SK-N-SH (cell line): ENCODE measurements around the gene S100A5. TPM values are rescaled to one million over a fixed set of nuclear protein-coding genes. Genes with fewer than 3 reads are reported as not detected.
A peak's percentile ranks its signal among the peaks of the same experiment; 100 is the strongest.

Experiments used
- CTCF ChIA-PET: fragments of 300-600, 350-600 bp; formaldehyde crosslinking; extraction: SDS; loops from one replicate; lab custom pipeline; 2021; lab: Yijun Ruan, JAX
- POLR2A ChIA-PET: fragments of 350-600 bp; sonication (Branson Sonifier 250); formaldehyde crosslinking; extraction: SDS; loops from one replicate; lab custom pipeline; 2020; ENCODE audit warnings: antibody characterized with exemption, inconsistent platforms; lab: Yijun Ruan, JAX
- DNase-seq: peaks from one replicate; pipeline ENCODE4 v3.0.0; 2012
- H2AFZ ChIP-seq: fragments of 200-600 bp; sonication (generic); 2 replicates; pipeline ENCODE4 v1.8.1; 2016; ENCODE audit warnings: antibody characterized with exemption, mild to moderate bottlenecking, low read depth
- H3F3A ChIP-seq: fragments of 200-600 bp; sonication (generic); replicated peaks from 2 replicates; pipeline ENCODE3; 2016; ENCODE audit warnings: antibody characterized with exemption, mild to moderate bottlenecking; ENCODE audit not compliant: insufficient read depth
- H3K27ac ChIP-seq, 2 experiments: fragments of 200-500 bp in 1 of 2; fragments of 200-600 bp in 1 of 2; sonication (Bioruptor generic) in 1 of 2; sonication (generic), shearing (Covaris generic) in 1 of 2; 2 replicates each; pipeline versions ENCODE4 v1.5.1 to v1.6.1; 2014 to 2016; ENCODE audit warnings: low read depth in 2 of 2, inconsistent platforms in 1 of 2, low read length in 1 of 2, mild to moderate bottlenecking in 1 of 2, mixed read lengths in 1 of 2
- H3K27me3 ChIP-seq: fragments of 200-600 bp; sonication (generic), shearing (Covaris generic); 2 replicates; pipeline ENCODE4 v1.6.1; 2016; ENCODE audit warnings: mixed run types; ENCODE audit not compliant: insufficient read depth
- H3K36me3 ChIP-seq, 2 experiments: fragments of 200-500 bp in 1 of 2; fragments of 200-600 bp in 1 of 2; sonication (Bioruptor generic) in 1 of 2; sonication (generic) in 1 of 2; replicated peaks in 1 of 2; 2 replicates each; pipeline versions ENCODE3 to v1.5.1; 2014 to 2016; ENCODE audit warnings: low read length in 1 of 2, mild to moderate bottlenecking in 1 of 2; ENCODE audit not compliant: insufficient read depth in 2 of 2, control insufficient read depth in 1 of 2
- H3K4me1 ChIP-seq, 2 experiments: fragments of 200-500 bp in 1 of 2; fragments of 200-600 bp in 1 of 2; sonication (Bioruptor generic) in 1 of 2; sonication (generic), shearing (Covaris generic) in 1 of 2; 2 replicates each; pipeline versions ENCODE4 v1.5.1 to v1.6.1; 2014 to 2016; ENCODE audit warnings: low read depth in 1 of 2, low read length in 1 of 2, mixed run types in 1 of 2; ENCODE audit not compliant: insufficient read depth in 2 of 2, control insufficient read depth in 1 of 2
- H3K4me2 ChIP-seq: fragments of 200-600 bp; sonication (generic), shearing (Covaris generic); 2 replicates; pipeline ENCODE4 v1.6.1; 2017; ENCODE audit warnings: mixed run types
- H3K4me3 ChIP-seq, 2 experiments: fragments of 200-500 bp in 1 of 2; fragments of 200-600 bp in 1 of 2; sonication (Bioruptor generic) in 1 of 2; sonication (generic), shearing (Covaris generic) in 1 of 2; 2 replicates each; pipeline versions ENCODE4 v1.5.1 to v1.8.1; 2014 to 2016; ENCODE audit warnings: low read depth in 2 of 2, inconsistent platforms in 1 of 2, low read length in 1 of 2, mild to moderate bottlenecking in 1 of 2, mixed read lengths in 1 of 2, moderate library complexity in 1 of 2
- H3K79me2 ChIP-seq: fragments of 200-600 bp; sonication (generic); 2 replicates; pipeline ENCODE4 v1.8.1; 2017; ENCODE audit warnings: mild to moderate bottlenecking; ENCODE audit not compliant: insufficient read depth
- H3K9ac ChIP-seq: fragments of 200-600 bp; sonication (generic); 2 replicates; pipeline ENCODE4 v1.6.1; 2017; ENCODE audit warnings: mixed run types
- H3K9me2 ChIP-seq: fragments of 200-600 bp; sonication (generic); 2 replicates; pipeline ENCODE4 v1.6.1; 2017; ENCODE audit warnings: mixed run types
- H3K9me3 ChIP-seq: fragments of 200-600 bp; sonication (generic); 2 replicates; pipeline ENCODE4 v1.6.1; 2017; ENCODE audit warnings: mixed run types, mild to moderate bottlenecking, moderate library complexity
- H4K20me1 ChIP-seq: fragments of 200-600 bp; sonication (generic); 2 replicates; pipeline ENCODE4 v1.6.1; 2017; ENCODE audit warnings: mild to moderate bottlenecking, mixed run types; ENCODE audit not compliant: insufficient read depth
- EP300 ChIP-seq, 2 experiments: IDR thresholded peaks; 2 replicates each; pipeline versions ENCODE4 v1.4.0 to v1.6.1; 2012; ENCODE audit warnings: borderline replicate concordance in 1 of 2, low read depth in 1 of 2, low read length in 1 of 2
- FOSL2 ChIP-seq: IDR thresholded peaks from 2 replicates; pipeline ENCODE4 v1.4.0; 2012; ENCODE audit warnings: low read depth, mild to moderate bottlenecking, moderate library complexity, borderline replicate concordance
- FOXJ3 ChIP-seq: sonication (generic); formaldehyde crosslinking; IDR thresholded peaks from 2 replicates; pipeline ENCODE4 v1.5.1; 2020; ENCODE audit warnings: mild to moderate bottlenecking, missing genetic modification reagents
- GABPA ChIP-seq: IDR thresholded peaks from 2 replicates; pipeline ENCODE4 v1.4.0; 2012; ENCODE audit warnings: low read depth, mild to moderate bottlenecking
- GATA2 ChIP-seq: sonication (generic); formaldehyde crosslinking; IDR thresholded peaks from 2 replicates; pipeline ENCODE4 v1.5.0; 2020; ENCODE audit warnings: mild to moderate bottlenecking, missing genetic modification reagents
- JUND ChIP-seq: IDR thresholded peaks from 2 replicates; pipeline ENCODE4 v1.4.0; 2012
- MXI1 ChIP-seq: IDR thresholded peaks from 2 replicates; pipeline ENCODE4 v1.6.1; 2012; ENCODE audit warnings: mild to moderate bottlenecking, low read depth, low read length, improper control_type of control experiment
- NRF1 ChIP-seq: IDR thresholded peaks from 2 replicates; pipeline ENCODE4 v1.6.1; 2012; ENCODE audit warnings: low read depth, mild to moderate bottlenecking, low read length
- RAD21 ChIP-seq: IDR thresholded peaks from 2 replicates; pipeline ENCODE4 v1.6.1; 2012; ENCODE audit warnings: mild to moderate bottlenecking, low read length
- RFX5 ChIP-seq: IDR thresholded peaks from 2 replicates; pipeline ENCODE4 v1.6.1; 2012; ENCODE audit warnings: mild to moderate bottlenecking, improper control_type of control experiment, low read length
- SIN3A ChIP-seq: IDR thresholded peaks from 2 replicates; pipeline ENCODE4 v1.6.1; 2012; ENCODE audit warnings: low read depth, mild to moderate bottlenecking, low read length, moderate library complexity, borderline replicate concordance
- TEAD4 ChIP-seq: IDR thresholded peaks from 2 replicates; pipeline ENCODE4 v1.4.0; 2012; ENCODE audit warnings: mild to moderate bottlenecking, borderline replicate concordance; ENCODE audit not compliant: insufficient read depth
- WGBS: methylation state at CpG from one replicate; pipeline ENCODE4 v1.1.6; 2017; ENCODE audit warnings: low lambda C conversion rate; 5-methylcytosine and 5-hydroxymethylcytosine counted together
- polyA plus RNA-seq, 3 experiments: library from polyadenylated mRNA; depleted of rRNA; stranded (reverse); fragments of >200 nt; gene quantifications; 2 replicates each; pipeline ENCODE4 v1.2.3, GENCODE V29; 2012
- TF ChIP-seq, protein P1 (sequence below): fragments of 150-350 bp; IDR thresholded peaks from 2 replicates; pipeline ENCODE4 v1.6.1; 2017; ENCODE audit warnings: antibody characterized with exemption, low read length, low read depth, borderline replicate concordance
- TF ChIP-seq, protein P2 (sequence below): IDR thresholded peaks from 2 replicates; pipeline ENCODE4 v1.4.0; 2012; ENCODE audit warnings: low read depth
- TF ChIP-seq, protein P3 (sequence below): IDR thresholded peaks from 2 replicates; pipeline ENCODE4 v1.4.0; 2012; ENCODE audit warnings: low read depth, borderline replicate concordance
- TF ChIP-seq, protein P4 (sequence below): IDR thresholded peaks from 2 replicates; pipeline ENCODE4; 2012
- TF ChIP-seq, protein P5 (sequence below): fragments of 200-600 bp; sonication (generic); IDR thresholded peaks from 2 replicates; pipeline ENCODE4 v1.6.1; 2017; ENCODE audit warnings: antibody characterized with exemption, mild to moderate bottlenecking, moderate library complexity
- TF ChIP-seq, protein P6 (sequence below): IDR thresholded peaks from 2 replicates; pipeline ENCODE4 v1.6.1; 2012; ENCODE audit warnings: mild to moderate bottlenecking, low read depth, low read length, moderate library complexity

Gene S100A5
- polyA plus RNA-seq, 1 of the 3 experiments (the other 2 are of a cell fraction), result 0.15 TPM

- ChIA-PET CTCF (interaction anchor here (1.7 to 11.8 kb wide), 3 partner anchors 9 to 37 kb away, joined by 4 to 62 read pairs (median 5); no protein-coding TSS in a partner anchor), POLR2A (no interaction called here)
- Histone ChIP-seq H3F3A (peaks cover 7% of the 10 kb centered on the region), H3K36me3 (no peaks in the 10 kb centered on the region), H3K27ac (peak overlapping the region in 1 of 2 experiments; percentile 91; a peak in 1 of 4 replicates), H3K9me2 (no peaks in the 10 kb centered on the region), H3K27me3 (no peaks in the 10 kb centered on the region), H3K9me3 (no peaks in the 10 kb centered on the region), H3K9ac (0 out of 2 replicates have a peak overlapping the region, but pooled peaks have one; percentile 58), H3K4me1 (peaks cover 58 to 65% of the 10 kb centered on the region in 2 experiments; a peak in 3 of 4 replicates), H3K4me3 (no peak overlapping the region), H4K20me1 (no peaks in the 10 kb centered on the region), H3K4me2 (peak overlapping the region; percentile 51; the same call in 1 of the 2 replicates), H3K79me2 (no peaks in the 10 kb centered on the region), H2AFZ (0 out of 2 replicates have a peak overlapping the region, but pooled peaks have one; percentile 44)
- no peak for TF ChIP-seq TEAD4
- no peak for TF ChIP-seq SIN3A
- TF ChIP-seq, protein P1, sequence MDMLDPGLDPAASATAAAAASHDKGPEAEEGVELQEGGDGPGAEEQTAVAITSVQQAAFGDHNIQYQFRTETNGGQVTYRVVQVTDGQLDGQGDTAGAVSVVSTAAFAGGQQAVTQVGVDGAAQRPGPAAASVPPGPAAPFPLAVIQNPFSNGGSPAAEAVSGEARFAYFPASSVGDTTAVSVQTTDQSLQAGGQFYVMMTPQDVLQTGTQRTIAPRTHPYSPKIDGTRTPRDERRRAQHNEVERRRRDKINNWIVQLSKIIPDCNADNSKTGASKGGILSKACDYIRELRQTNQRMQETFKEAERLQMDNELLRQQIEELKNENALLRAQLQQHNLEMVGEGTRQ, result no peak
- TF ChIP-seq, protein P2, sequence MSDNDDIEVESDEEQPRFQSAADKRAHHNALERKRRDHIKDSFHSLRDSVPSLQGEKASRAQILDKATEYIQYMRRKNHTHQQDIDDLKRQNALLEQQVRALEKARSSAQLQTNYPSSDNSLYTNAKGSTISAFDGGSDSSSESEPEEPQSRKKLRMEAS, result no peak
- TF ChIP-seq MXI1, result no peak
- TF ChIP-seq, protein P3, sequence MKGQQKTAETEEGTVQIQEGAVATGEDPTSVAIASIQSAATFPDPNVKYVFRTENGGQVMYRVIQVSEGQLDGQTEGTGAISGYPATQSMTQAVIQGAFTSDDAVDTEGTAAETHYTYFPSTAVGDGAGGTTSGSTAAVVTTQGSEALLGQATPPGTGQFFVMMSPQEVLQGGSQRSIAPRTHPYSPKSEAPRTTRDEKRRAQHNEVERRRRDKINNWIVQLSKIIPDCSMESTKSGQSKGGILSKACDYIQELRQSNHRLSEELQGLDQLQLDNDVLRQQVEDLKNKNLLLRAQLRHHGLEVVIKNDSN, result no peak
- TF ChIP-seq, protein P4, sequence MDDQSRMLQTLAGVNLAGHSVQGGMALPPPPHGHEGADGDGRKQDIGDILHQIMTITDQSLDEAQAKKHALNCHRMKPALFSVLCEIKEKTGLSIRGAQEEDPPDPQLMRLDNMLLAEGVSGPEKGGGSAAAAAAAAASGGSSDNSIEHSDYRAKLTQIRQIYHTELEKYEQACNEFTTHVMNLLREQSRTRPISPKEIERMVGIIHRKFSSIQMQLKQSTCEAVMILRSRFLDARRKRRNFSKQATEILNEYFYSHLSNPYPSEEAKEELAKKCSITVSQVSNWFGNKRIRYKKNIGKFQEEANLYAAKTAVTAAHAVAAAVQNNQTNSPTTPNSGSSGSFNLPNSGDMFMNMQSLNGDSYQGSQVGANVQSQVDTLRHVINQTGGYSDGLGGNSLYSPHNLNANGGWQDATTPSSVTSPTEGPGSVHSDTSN, result no peak
- TF ChIP-seq, protein P5, sequence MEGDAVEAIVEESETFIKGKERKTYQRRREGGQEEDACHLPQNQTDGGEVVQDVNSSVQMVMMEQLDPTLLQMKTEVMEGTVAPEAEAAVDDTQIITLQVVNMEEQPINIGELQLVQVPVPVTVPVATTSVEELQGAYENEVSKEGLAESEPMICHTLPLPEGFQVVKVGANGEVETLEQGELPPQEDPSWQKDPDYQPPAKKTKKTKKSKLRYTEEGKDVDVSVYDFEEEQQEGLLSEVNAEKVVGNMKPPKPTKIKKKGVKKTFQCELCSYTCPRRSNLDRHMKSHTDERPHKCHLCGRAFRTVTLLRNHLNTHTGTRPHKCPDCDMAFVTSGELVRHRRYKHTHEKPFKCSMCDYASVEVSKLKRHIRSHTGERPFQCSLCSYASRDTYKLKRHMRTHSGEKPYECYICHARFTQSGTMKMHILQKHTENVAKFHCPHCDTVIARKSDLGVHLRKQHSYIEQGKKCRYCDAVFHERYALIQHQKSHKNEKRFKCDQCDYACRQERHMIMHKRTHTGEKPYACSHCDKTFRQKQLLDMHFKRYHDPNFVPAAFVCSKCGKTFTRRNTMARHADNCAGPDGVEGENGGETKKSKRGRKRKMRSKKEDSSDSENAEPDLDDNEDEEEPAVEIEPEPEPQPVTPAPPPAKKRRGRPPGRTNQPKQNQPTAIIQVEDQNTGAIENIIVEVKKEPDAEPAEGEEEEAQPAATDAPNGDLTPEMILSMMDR, result no peak
- TF ChIP-seq NRF1, result no peak
- TF ChIP-seq FOSL2, result no peak
- no peak for TF ChIP-seq JUND
- no peak for TF ChIP-seq RFX5
- TF ChIP-seq GABPA, result no peak
- TF ChIP-seq, protein P6, sequence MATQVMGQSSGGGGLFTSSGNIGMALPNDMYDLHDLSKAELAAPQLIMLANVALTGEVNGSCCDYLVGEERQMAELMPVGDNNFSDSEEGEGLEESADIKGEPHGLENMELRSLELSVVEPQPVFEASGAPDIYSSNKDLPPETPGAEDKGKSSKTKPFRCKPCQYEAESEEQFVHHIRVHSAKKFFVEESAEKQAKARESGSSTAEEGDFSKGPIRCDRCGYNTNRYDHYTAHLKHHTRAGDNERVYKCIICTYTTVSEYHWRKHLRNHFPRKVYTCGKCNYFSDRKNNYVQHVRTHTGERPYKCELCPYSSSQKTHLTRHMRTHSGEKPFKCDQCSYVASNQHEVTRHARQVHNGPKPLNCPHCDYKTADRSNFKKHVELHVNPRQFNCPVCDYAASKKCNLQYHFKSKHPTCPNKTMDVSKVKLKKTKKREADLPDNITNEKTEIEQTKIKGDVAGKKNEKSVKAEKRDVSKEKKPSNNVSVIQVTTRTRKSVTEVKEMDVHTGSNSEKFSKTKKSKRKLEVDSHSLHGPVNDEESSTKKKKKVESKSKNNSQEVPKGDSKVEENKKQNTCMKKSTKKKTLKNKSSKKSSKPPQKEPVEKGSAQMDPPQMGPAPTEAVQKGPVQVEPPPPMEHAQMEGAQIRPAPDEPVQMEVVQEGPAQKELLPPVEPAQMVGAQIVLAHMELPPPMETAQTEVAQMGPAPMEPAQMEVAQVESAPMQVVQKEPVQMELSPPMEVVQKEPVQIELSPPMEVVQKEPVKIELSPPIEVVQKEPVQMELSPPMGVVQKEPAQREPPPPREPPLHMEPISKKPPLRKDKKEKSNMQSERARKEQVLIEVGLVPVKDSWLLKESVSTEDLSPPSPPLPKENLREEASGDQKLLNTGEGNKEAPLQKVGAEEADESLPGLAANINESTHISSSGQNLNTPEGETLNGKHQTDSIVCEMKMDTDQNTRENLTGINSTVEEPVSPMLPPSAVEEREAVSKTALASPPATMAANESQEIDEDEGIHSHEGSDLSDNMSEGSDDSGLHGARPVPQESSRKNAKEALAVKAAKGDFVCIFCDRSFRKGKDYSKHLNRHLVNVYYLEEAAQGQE, result no peak
- TF ChIP-seq FOXJ3 (CRISPR knock-in tag), result no peak
- no peak for TF ChIP-seq GATA2 (CRISPR knock-in tag)
- no peak for TF ChIP-seq EP300 (IDR thresholded peaks at IDR 0.05; ENCODE audit: borderline replicate concordance in 1 of 2, low read depth in 1 of 2, low read length in 1 of 2)
- no peak for TF ChIP-seq RAD21
- 88% methylated on average over 17 of the region's 19 CpGs for WGBS
- DNase-seq, result no peak
Observed at GRCh38 chr1:153547560-153548551, 7.1 kb upstream of the S100A5 start.
